SK-N-SH (cell line): ENCODE results near the gene ATRN. TPM values are rescaled to one million over a fixed set of nuclear protein-coding genes. Genes with fewer than 3 reads are reported as not detected.
"Not testable (repeated sequence)": the region's sequence is repeated elsewhere in the genome, so short reads cannot be mapped to it uniquely, and the experiment has no call there.

Source experiments
- CTCF ChIA-PET: fragments of 300-600, 350-600 bp; formaldehyde crosslinking; extraction: SDS; loops from one replicate; lab custom pipeline; 2021; lab: Yijun Ruan, JAX
- POLR2A ChIA-PET: fragments of 350-600 bp; sonication (Branson Sonifier 250); formaldehyde crosslinking; extraction: SDS; loops from one replicate; lab custom pipeline; 2020; ENCODE audit warnings: antibody characterized with exemption, inconsistent platforms; lab: Yijun Ruan, JAX
- DNase-seq: peaks from one replicate; pipeline ENCODE4 v3.0.0; 2012
- H2AFZ ChIP-seq: fragments of 200-600 bp; sonication (generic); 2 replicates; pipeline ENCODE4 v1.8.1; 2016; ENCODE audit warnings: antibody characterized with exemption, mild to moderate bottlenecking, low read depth
- H3F3A ChIP-seq: fragments of 200-600 bp; sonication (generic); replicated peaks from 2 replicates; pipeline ENCODE3; 2016; ENCODE audit warnings: antibody characterized with exemption, mild to moderate bottlenecking; ENCODE audit not compliant: insufficient read depth
- H3K27ac ChIP-seq, 2 experiments: fragments of 200-500 bp in 1 of 2; fragments of 200-600 bp in 1 of 2; sonication (Bioruptor generic) in 1 of 2; sonication (generic), shearing (Covaris generic) in 1 of 2; 2 replicates each; pipeline versions ENCODE4 v1.5.1 to v1.6.1; 2014 to 2016; ENCODE audit warnings: low read depth in 2 of 2, inconsistent platforms in 1 of 2, low read length in 1 of 2, mild to moderate bottlenecking in 1 of 2, mixed read lengths in 1 of 2
- H3K27me3 ChIP-seq: fragments of 200-600 bp; sonication (generic), shearing (Covaris generic); 2 replicates; pipeline ENCODE4 v1.6.1; 2016; ENCODE audit warnings: mixed run types; ENCODE audit not compliant: insufficient read depth
- H3K36me3 ChIP-seq, 2 experiments: fragments of 200-500 bp in 1 of 2; fragments of 200-600 bp in 1 of 2; sonication (Bioruptor generic) in 1 of 2; sonication (generic) in 1 of 2; replicated peaks in 1 of 2; 2 replicates each; pipeline versions ENCODE3 to v1.5.1; 2014 to 2016; ENCODE audit warnings: low read length in 1 of 2, mild to moderate bottlenecking in 1 of 2; ENCODE audit not compliant: insufficient read depth in 2 of 2, control insufficient read depth in 1 of 2
- H3K4me1 ChIP-seq, 2 experiments: fragments of 200-500 bp in 1 of 2; fragments of 200-600 bp in 1 of 2; sonication (Bioruptor generic) in 1 of 2; sonication (generic), shearing (Covaris generic) in 1 of 2; 2 replicates each; pipeline versions ENCODE4 v1.5.1 to v1.6.1; 2014 to 2016; ENCODE audit warnings: low read depth in 1 of 2, low read length in 1 of 2, mixed run types in 1 of 2; ENCODE audit not compliant: insufficient read depth in 2 of 2, control insufficient read depth in 1 of 2
- H3K4me2 ChIP-seq: fragments of 200-600 bp; sonication (generic), shearing (Covaris generic); 2 replicates; pipeline ENCODE4 v1.6.1; 2017; ENCODE audit warnings: mixed run types
- H3K4me3 ChIP-seq, 2 experiments: fragments of 200-500 bp in 1 of 2; fragments of 200-600 bp in 1 of 2; sonication (Bioruptor generic) in 1 of 2; sonication (generic), shearing (Covaris generic) in 1 of 2; 2 replicates each; pipeline versions ENCODE4 v1.5.1 to v1.8.1; 2014 to 2016; ENCODE audit warnings: low read depth in 2 of 2, inconsistent platforms in 1 of 2, low read length in 1 of 2, mild to moderate bottlenecking in 1 of 2, mixed read lengths in 1 of 2, moderate library complexity in 1 of 2
- H3K79me2 ChIP-seq: fragments of 200-600 bp; sonication (generic); 2 replicates; pipeline ENCODE4 v1.8.1; 2017; ENCODE audit warnings: mild to moderate bottlenecking; ENCODE audit not compliant: insufficient read depth
- H3K9ac ChIP-seq: fragments of 200-600 bp; sonication (generic); 2 replicates; pipeline ENCODE4 v1.6.1; 2017; ENCODE audit warnings: mixed run types
- H3K9me2 ChIP-seq: fragments of 200-600 bp; sonication (generic); 2 replicates; pipeline ENCODE4 v1.6.1; 2017; ENCODE audit warnings: mixed run types
- H3K9me3 ChIP-seq: fragments of 200-600 bp; sonication (generic); 2 replicates; pipeline ENCODE4 v1.6.1; 2017; ENCODE audit warnings: mixed run types, mild to moderate bottlenecking, moderate library complexity
- H4K20me1 ChIP-seq: fragments of 200-600 bp; sonication (generic); 2 replicates; pipeline ENCODE4 v1.6.1; 2017; ENCODE audit warnings: mild to moderate bottlenecking, mixed run types; ENCODE audit not compliant: insufficient read depth
- FOSL2 ChIP-seq: IDR thresholded peaks from 2 replicates; pipeline ENCODE4 v1.4.0; 2012; ENCODE audit warnings: low read depth, mild to moderate bottlenecking, moderate library complexity, borderline replicate concordance
- FOXJ3 ChIP-seq: sonication (generic); formaldehyde crosslinking; IDR thresholded peaks from 2 replicates; pipeline ENCODE4 v1.5.1; 2020; ENCODE audit warnings: mild to moderate bottlenecking, missing genetic modification reagents
- FOXM1 ChIP-seq: IDR thresholded peaks from 2 replicates; pipeline ENCODE4 v1.4.0; 2012; ENCODE audit warnings: low read depth, mild to moderate bottlenecking
- GATA2 ChIP-seq: sonication (generic); formaldehyde crosslinking; IDR thresholded peaks from 2 replicates; pipeline ENCODE4 v1.5.0; 2020; ENCODE audit warnings: mild to moderate bottlenecking, missing genetic modification reagents
- IRF3 ChIP-seq: fragments of 150-350 bp; IDR thresholded peaks from 2 replicates; pipeline ENCODE4 v1.6.1; 2016; ENCODE audit warnings: mild to moderate bottlenecking, low read depth, low read length
- MAX ChIP-seq: IDR thresholded peaks from 2 replicates; pipeline ENCODE4 v1.4.0; 2012; ENCODE audit warnings: low read depth
- NFIC ChIP-seq: IDR thresholded peaks from 2 replicates; pipeline ENCODE4 v1.4.0; 2012; ENCODE audit warnings: borderline replicate concordance
- PBX3 ChIP-seq: IDR thresholded peaks from 2 replicates; pipeline ENCODE4; 2012
- RCOR1 ChIP-seq: fragments of 150-350 bp; IDR thresholded peaks from 2 replicates; pipeline ENCODE4 v1.6.1; 2017; ENCODE audit warnings: antibody characterized with exemption, low read length
- REST ChIP-seq: IDR thresholded peaks from 2 replicates; pipeline ENCODE4 v1.6.1; 2012; ENCODE audit warnings: mild to moderate bottlenecking, low read depth, low read length, moderate library complexity
- RXRA ChIP-seq: IDR thresholded peaks from 2 replicates; pipeline ENCODE4 v1.4.0; 2012; ENCODE audit warnings: low read depth, mild to moderate bottlenecking, borderline replicate concordance
- SIN3A ChIP-seq: IDR thresholded peaks from 2 replicates; pipeline ENCODE4 v1.6.1; 2012; ENCODE audit warnings: low read depth, mild to moderate bottlenecking, low read length, moderate library complexity, borderline replicate concordance
- USF1 ChIP-seq: IDR thresholded peaks from 2 replicates; pipeline ENCODE4 v1.4.0; 2012; ENCODE audit warnings: low read depth, borderline replicate concordance
- YY1 ChIP-seq: IDR thresholded peaks from 2 replicates; pipeline ENCODE4 v1.4.0; 2012; ENCODE audit warnings: low read depth, mild to moderate bottlenecking
- WGBS: methylation state at CpG from one replicate; pipeline ENCODE4 v1.1.6; 2017; ENCODE audit warnings: low lambda C conversion rate; 5-methylcytosine and 5-hydroxymethylcytosine counted together
- polyA plus RNA-seq, 3 experiments: library from polyadenylated mRNA; depleted of rRNA; stranded (reverse); fragments of >200 nt; gene quantifications; 2 replicates each; pipeline ENCODE4 v1.2.3, GENCODE V29; 2012

Gene ATRN
- polyA plus RNA-seq, 1 of the 3 experiments (the other 2 are of a cell fraction), result 33.8 TPM

GRCh38 chr20:3595541-3595940, 124.7 kb downstream of the ATRN start:
- DNase-seq, result no peak
- ChIA-PET CTCF (interaction anchor here (0.9 to 1.4 kb wide), 2 partner anchors 32 to 59 kb away, joined by 3 to 6 read pairs; no protein-coding TSS in a partner anchor), POLR2A (no interaction called here)
- Histone ChIP-seq H3K9me2 (no peaks in the 10 kb centered on the region), H3K36me3 (peaks cover 34 to 78% of the 10 kb centered on the region in 2 experiments), H3K9me3 (no peaks in the 10 kb centered on the region), H3K9ac (no peak overlapping the region), H3K27ac (no peak overlapping the region), H4K20me1 (no peaks in the 10 kb centered on the region), H3K4me1 (no peaks in the 10 kb centered on the region), H3K4me2 (no peak overlapping the region), H3K4me3 (no peak overlapping the region), H2AFZ (no peak overlapping the region), H3K79me2 (no peaks in the 10 kb centered on the region), H3K27me3 (no peaks in the 10 kb centered on the region), H3F3A (no peaks in the 10 kb centered on the region)
- whole genome bisulfite sequencing, result 93% methylated on average over 4 of the region's 4 CpGs
- no peak for TF ChIP-seq GATA2 (CRISPR knock-in tag)

- Histone ChIP-seq H3K9me3 (no peaks in the 10 kb centered on the region), H3K9me2 (no peaks in the 10 kb centered on the region), H3K36me3 (peaks cover 32 to 51% of the 10 kb centered on the region in 2 experiments), H2AFZ (no peak overlapping the region), H3K4me2 (no peak overlapping the region), H3K79me2 (no peaks in the 10 kb centered on the region), H4K20me1 (no peaks in the 10 kb centered on the region), H3K27ac (no peak overlapping the region), H3K9ac (no peak overlapping the region), H3K27me3 (no peaks in the 10 kb centered on the region), H3F3A (no peaks in the 10 kb centered on the region), H3K4me1 (no peaks in the 10 kb centered on the region), H3K4me3 (no peak overlapping the region)
- ChIA-PET CTCF (no interaction called here), POLR2A (no interaction called here)
- WGBS, result 100% methylated on average over 2 of the region's 2 CpGs
- no peak for DNase-seq
- TF ChIP-seq PBX3 (no peak), FOSL2 (no peak), RCOR1 (no peak), YY1 (no peak), FOXM1 (no peak), REST (no peak), IRF3 (no peak), USF1 (no peak), MAX (no peak), FOXJ3 (CRISPR knock-in tag) (no peak), NFIC (no peak), SIN3A (no peak), RXRA (no peak), GATA2 (CRISPR knock-in tag) (no peak)
Measured at GRCh38 chr20:3603108-3603507, 132.3 kb downstream of the ATRN start.

GRCh38 chr20:3605386-3605886, 134.6 kb downstream of the ATRN start:
- H3K27me3 ChIP-seq, H3K9me3 ChIP-seq, H2AFZ ChIP-seq, H4K20me1 ChIP-seq, CTCF ChIA-PET, H3K4me1 ChIP-seq, H3K4me2 ChIP-seq, H3K9ac ChIP-seq, H3K4me3 ChIP-seq, DNase-seq, POLR2A ChIA-PET, H3F3A ChIP-seq, H3K9me2 ChIP-seq, H3K27ac ChIP-seq, H3K79me2 ChIP-seq: not testable (repeated sequence)
- WGBS, result 95% methylated on average over 4 of the region's 4 CpGs
- H3K36me3 ChIP-seq, result peaks cover 12 to 35% of the 10 kb centered on the region in 2 experiments
